HuH-7.5 (cell line): ENCODE results near the gene SLC36A4.
"Not testable (repeated sequence)": the region's sequence is repeated elsewhere in the genome, so short reads cannot be mapped to it uniquely, and the experiment has no call there.

Source experiments
- DNase-seq: peaks from one replicate; pipeline ENCODE4 v3.0.0; 2011; ENCODE audit warnings: low spot score

SLC36A4 gene

DNA sequence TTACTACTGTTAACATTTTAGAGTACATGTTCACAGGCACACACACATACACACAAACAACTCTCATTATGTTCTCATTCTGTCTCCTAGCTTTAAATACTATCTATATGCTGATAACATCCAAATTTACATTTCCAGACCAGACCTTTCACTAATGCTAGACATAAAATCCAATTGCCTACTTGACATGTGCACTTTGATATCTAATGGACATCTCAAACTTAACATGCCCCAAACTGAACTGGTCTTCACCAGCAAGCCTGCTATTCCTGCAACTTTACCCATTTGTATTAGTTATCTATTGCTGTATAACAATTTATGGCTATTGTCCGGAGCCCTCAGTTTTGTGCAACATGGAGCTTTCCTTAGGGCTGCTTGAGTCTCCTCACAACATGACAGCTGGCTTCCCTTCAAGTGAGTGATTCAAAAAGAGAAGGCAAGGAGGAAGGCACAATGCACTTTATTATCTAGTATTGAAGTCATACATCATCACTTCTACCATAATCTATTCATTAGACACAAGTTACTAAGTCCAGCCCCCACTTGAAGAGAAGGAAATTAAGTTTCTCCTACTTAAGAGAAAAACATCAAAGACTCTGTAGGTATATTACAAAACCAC lies 3.0 kb downstream of the SLC36A4 start:
- DNase-seq = no peak

DNA sequence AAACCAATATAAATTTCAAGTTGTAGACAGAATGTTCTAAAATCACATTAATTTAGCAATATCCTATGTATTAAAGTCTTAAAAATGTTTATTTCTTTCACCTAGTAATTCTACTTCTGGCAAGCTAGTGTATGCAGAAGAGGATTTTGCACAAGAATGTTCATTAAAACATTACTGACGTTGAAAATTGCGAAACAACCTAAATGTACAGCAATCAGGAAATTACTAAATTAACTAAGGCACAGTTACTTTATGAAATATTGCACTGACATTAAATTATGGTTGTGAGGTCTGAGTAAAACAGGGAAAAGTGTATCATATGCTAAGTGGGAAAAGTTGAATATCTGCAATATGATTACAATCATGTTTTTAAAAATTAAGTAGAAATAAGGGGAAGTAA lies 4.1 kb downstream of the SLC36A4 start:
- no peak for DNase-seq

DNA sequence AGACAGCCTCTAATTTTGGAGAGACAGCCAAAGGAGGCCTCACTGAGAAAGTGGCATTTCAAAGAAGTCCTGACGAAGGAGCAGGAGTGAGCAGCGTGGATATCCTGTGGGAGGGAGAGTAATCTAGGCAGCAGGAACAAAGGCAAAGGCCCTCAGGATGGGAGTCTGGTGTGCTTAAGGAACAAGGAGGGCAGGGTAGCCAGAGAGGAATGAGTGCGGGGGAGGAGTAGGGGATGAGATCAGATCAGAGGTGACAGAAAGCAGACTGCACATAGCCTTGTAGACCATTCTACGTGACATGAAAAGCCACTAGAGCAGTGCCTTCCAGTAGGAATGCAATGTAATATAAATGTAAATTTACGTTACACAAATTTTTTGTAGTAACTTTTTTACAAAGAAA lies 5.6 kb downstream of the SLC36A4 start:
- DNase-seq = no peak

- DNase-seq = no peak
Measured at GRCh38 chr11:93189462-93189861, 8.3 kb downstream of the SLC36A4 start.

DNA sequence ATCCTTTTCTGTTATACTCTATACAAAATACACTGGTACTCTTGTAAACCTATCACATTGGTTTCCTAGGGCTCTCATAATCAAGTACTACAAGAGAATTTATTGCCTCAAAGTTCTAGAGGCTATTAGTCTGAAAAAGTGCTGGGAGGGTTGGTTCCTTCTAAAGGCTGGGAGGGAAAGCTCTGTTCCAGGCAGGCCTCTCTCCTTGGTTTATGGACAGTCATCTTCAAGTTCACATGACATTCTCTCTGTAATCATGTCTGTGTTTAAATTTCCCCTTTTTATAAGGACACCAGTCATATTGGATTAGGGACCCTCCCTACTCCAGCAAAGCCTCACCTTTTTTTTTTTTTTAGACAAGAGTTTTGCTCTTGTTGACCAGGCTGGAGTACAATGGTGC lies 9.1 kb downstream of the SLC36A4 start:
- no peak for DNase-seq

- no peak for DNase-seq
Measured at GRCh38 chr11:93187290-93187689, 10.5 kb downstream of the SLC36A4 start.

DNA sequence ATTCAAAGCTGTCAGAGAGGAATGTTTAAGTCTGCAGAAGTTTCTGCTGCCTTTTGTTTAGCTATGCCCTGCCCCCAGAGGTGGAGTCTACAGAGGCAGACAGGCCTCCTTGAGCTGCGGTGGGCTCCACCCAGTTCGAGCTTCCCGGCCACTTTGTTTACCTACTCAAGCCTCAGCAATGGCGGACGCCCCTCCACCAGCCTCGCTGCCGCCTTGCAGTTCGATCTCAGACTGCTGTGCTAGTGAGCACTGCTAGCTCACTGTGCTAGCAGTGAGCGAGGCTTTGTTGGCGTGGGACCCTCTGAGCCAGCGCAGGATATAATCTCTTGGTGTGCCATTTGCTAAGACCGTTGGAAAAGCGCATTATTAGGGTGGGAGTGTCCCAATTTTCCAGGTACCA lies 19.9 kb downstream of the SLC36A4 start:
- not testable (repeated sequence) for DNase-seq

- DNase-seq = no peak
Measured at GRCh38 chr11:93169950-93170561, 27.7 kb downstream of the SLC36A4 start.

DNA sequence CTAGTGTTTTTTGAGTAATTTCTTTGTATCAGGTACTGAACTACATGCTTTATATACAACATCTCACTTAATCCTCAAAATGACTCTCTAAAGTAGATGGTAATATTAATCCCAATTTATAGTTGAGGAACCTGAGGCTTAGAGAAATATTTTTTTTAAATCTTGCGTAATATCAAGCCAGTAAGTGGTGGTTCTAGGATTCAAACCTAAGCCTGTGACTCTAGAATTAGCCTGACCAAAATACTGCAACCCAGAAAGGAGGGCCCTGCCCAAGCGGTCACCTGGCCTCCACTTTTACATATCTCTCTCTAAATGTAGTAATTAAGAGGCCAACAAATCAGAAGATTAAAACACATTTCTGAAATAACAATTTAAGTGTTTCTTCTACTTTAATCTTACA lies 28.6 kb downstream of the SLC36A4 start:
- DNase-seq = no peak

DNA sequence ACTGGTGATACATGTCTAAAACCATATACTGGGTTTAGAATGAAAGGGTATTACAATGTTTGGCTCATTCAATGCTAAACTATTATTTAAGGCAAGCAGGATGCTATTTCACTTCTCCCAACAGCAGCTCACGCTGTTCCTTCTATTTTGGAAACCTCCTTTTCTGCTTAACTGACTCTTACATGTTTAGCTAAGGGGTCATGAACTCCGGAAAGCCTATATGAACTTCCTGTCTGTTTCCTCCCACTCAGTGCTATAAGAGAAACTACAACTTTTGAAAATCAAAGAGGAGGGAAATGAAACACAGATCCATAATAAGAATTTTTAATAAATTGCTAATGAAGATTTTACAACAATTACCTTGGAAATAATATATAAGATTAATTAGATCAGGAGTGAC lies 30.9 kb downstream of the SLC36A4 start:
- no peak for DNase-seq

- DNase-seq = no peak
Measured at GRCh38 chr11:93166194-93166593, 31.6 kb downstream of the SLC36A4 start.

DNA sequence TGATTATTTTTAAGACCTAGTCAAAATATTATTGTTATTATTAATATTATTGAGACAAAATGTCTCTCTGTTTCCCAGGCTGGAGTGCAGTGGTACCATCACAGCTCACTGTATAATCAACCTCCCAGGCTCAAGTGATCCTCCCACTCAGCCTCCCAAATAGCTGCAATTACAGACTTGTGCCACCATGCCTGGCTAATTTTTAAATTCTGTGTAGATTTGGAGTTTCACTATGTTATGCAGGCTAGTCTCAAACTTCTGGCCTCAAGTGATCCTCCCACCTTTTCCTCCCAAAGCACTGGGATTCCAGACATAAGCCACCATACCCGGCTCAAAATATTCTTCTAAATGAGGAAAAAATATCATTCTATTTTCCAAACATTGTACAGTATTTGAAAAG lies 37.0 kb downstream of the SLC36A4 start:
- no peak for DNase-seq

DNA sequence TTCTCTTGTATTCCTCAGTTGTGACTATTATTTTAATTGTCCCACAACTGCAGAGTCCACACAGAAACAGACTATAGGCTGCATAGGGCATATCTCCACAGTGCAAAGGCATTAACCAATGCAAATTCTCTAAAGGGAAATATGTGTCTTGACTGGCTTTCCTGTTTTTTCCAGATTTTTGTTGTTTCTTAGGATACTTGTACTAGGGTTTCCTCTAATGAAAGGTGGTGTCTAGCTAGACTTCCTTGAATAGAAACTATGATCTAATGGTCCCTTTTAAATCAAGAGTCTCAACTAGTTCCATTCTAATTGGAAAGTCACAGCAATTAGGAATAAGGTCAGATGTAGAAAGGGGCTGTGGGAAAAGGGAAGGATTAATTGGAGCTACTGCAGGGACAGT lies 37.6 kb downstream of the SLC36A4 start:
- no peak for DNase-seq

GRCh38 chr11:93159721-93160120 lies 38.1 kb downstream of the SLC36A4 start:
- DNase-seq = no peak

DNA sequence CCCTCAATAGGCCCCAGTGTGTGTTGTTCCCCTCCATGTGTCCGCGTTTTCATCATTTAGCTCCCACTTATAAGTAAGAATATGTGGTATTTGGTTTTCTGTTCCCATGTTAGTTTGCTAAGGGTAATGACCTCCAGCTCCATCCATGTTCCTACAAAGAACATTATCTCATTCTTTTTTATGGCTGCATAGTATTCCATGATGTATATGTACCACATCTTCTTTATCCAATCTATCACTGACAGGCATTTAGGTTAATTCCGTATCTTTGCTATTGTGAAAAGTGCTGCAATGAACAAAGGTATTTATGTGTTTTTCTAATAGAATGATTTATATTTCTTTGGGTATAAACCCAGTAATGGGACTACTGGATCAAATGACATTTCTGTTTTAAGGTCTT lies 42.1 kb downstream of the SLC36A4 start:
- no peak for DNase-seq

- DNase-seq = no peak
Measured at GRCh38 chr11:93145390-93145915, 52.3 kb downstream of the SLC36A4 start.

DNA sequence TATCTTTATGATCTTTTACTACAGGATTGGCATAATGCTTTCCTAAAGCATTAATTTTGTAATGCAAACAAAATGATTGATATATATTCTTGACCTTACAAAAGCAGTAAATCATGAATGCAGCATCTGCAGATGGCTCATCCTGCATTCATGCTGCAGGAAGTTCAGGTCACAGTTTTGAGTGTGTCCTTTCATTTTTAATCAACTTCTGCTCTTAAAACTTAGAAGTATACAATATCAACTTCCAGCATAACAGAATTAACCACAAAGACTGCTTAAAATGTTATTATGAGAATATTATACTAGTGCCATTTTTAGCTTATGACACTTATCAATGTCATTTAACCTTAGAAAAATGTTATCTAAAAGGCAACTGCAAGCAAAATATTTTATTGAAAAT lies 54.0 kb downstream of the SLC36A4 start:
- DNase-seq = no peak

GRCh38 chr11:93143186-93143585 lies 54.6 kb downstream of the SLC36A4 start:
- DNase-seq = no peak

DNA sequence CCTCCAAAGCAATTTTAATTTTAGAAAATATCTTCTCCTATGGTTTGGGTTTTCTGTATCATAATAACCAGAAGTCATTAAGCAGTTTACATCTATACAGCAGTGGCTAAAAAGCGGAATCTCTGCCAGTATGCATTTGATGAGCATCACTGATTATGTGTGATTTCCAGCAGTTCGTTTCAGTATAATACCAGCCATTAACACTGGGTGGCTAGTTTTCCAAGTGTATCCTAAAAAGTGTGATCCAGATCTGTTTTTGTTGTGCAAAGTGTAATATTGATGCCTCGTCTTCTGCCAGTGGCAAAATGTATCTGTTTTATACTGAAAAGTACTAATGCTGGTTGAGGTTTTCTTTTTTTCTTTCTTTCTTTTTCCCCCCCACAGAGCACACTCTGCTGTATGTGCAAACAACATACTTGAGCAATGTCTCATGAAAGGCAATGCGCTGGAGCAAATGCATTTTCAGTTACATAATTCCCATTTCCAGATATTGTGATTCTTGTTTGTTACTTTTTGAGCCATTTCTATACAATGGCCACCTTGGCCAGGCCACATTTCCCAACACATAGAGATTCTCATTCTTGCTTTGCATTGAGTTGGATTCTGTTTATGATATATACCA lies 64.2 kb downstream of the SLC36A4 start:
- no peak for DNase-seq

- DNase-seq = no peak
Measured at GRCh38 chr11:93132836-93133235, 65.0 kb downstream of the SLC36A4 start.

GRCh38 chr11:93131709-93132108 lies 66.1 kb downstream of the SLC36A4 start:
- no peak for DNase-seq

DNA sequence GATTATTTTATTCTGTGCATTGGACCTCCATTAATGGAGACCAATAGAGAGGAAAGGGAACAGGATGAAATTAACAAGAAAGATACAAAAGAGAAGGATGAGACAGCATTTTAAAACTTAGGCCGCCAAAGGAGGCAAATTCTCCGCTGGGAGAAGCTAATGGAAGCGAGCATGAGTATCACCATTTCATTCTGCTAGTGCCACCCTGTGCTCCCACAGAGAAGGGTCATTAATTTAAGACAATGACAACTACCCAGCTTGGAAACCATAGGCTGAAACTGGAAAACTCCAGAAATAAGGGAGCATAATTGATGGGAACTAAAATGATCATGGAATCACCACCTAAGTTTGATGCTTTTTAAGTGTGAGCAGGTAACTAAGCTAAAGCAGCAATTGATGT lies 69.2 kb downstream of the SLC36A4 start:
- DNase-seq = no peak

DNA sequence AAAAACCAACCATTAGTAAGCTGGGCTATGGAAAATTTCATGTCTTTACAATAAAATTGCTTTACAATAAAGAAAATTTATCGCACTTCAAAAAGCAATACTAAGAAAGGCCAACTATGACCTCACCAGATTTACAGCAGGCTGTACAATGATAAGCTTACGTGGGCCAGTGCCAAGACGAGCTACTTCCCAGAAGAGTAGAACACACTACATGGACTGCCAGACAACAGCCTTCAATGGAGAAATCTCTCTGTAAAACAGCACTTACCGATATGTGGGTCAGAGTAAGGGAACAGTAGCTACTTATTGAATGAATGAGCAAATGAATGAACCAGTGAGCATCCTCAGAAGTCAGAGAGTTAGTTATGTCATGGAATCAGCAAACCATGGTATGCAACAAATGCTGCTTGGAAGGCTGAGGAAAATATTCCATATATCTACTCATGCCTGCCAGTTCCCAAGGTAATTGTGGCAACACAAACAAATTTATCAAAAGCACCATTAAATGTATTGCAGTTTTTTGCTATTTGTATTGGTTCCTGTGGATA lies 74.4 kb downstream of the SLC36A4 start:
- no peak for DNase-seq
